B cell (primary cell): ENCODE data around the gene AGL. TPM values are rescaled to one million over a fixed set of nuclear protein-coding genes. Genes with fewer than 3 reads are reported as not detected.

Experiments used
- ATAC-seq: fragments of 200-7000 bp; cut with Tn5 transposase; one replicate; pipeline ENCODE4 v1.10.0; 2021; ENCODE audit warnings: low read depth, mild to moderate bottlenecking, moderate number of reproducible peaks, moderate library complexity
- CTCF ChIA-PET: fragments of 350-600 bp; sonication (Branson Sonifier 250); formaldehyde crosslinking; loops from one replicate; lab custom pipeline; 2021; ENCODE audit warnings: antibody characterized with exemption, inconsistent platforms; lab: Charles Lee
- POLR2A ChIA-PET: fragments of 350-600 bp; sonication (Branson Sonifier 250); formaldehyde crosslinking; loops from one replicate; lab custom pipeline; 2021; ENCODE audit warnings: antibody characterized with exemption; lab: Charles Lee
- DNase-seq: peaks from one replicate; pipeline ENCODE4 v3.0.0; 2013
- H2AFZ ChIP-seq: 2 replicates; pipeline ENCODE4 v1.6.1; 2012; ENCODE audit warnings: mild to moderate bottlenecking, low read depth, low read length; ENCODE audit not compliant: insufficient read depth, poor library complexity, severe bottlenecking
- H3K27ac ChIP-seq, 2 donors: 1 replicate in 1 of 2; 2 replicates in 1 of 2; pipeline ENCODE4 v1.5.1; 2012 to 2013; ENCODE audit warnings: low read length in 2 of 2, mild to moderate bottlenecking in 2 of 2, moderate library complexity in 1 of 2
- H3K27me3 ChIP-seq, 4 experiments: fragments of 200-600 bp in 1 of 4; sonication (generic) in 1 of 4; replicated peaks in 1 of 4; 1 replicate in 2 of 4; 2 replicates in 2 of 4; pipeline versions ENCODE4 v1.6.1 to v1.7.0; 2013 to 2016; ENCODE audit warnings: low read length in 3 of 4, mild to moderate bottlenecking in 2 of 4, mixed read lengths in 1 of 4, moderate library complexity in 1 of 4; ENCODE audit not compliant: insufficient read depth in 4 of 4, control insufficient read depth in 3 of 4; ENCODE audit errors: control extremely low read depth in 1 of 4
- H3K36me3 ChIP-seq, 2 experiments: replicated peaks in 1 of 2; 1 replicate in 1 of 2; 2 replicates in 1 of 2; pipeline versions ENCODE4 v1.6.1 to v1.7.1; 2013; ENCODE audit warnings: low read length in 1 of 2; ENCODE audit not compliant: insufficient read depth in 2 of 2, control insufficient read depth in 1 of 2; ENCODE audit errors: control extremely low read depth in 1 of 2, extremely low read depth in 1 of 2
- H3K4me1 ChIP-seq, 2 donors: fragments of 200-600 bp in 1 of 2; sonication (generic) in 1 of 2; 1 replicate in 1 of 2; 2 replicates in 1 of 2; pipeline versions ENCODE4 v1.5.1 to v1.6.1; 2013 to 2017; ENCODE audit warnings: low read length in 2 of 2; ENCODE audit not compliant: control insufficient read depth in 2 of 2, insufficient read depth in 2 of 2
- H3K4me2 ChIP-seq: replicated peaks from 2 replicates; pipeline ENCODE3; 2012; ENCODE audit warnings: mild to moderate bottlenecking, low read depth, low read length; ENCODE audit not compliant: poor library complexity, severe bottlenecking
- H3K4me3 ChIP-seq, 5 experiments: fragments of 200-600 bp in 1 of 5; sonication (generic) in 1 of 5; 1 replicate in 3 of 5; 2 replicates in 2 of 5; pipeline versions ENCODE4 v1.5.1 to v1.7.0; 2011 to 2016; ENCODE audit warnings: low read length in 4 of 5, mild to moderate bottlenecking in 4 of 5, low read depth in 2 of 5, control low read depth in 1 of 5, moderate library complexity in 1 of 5; ENCODE audit not compliant: insufficient read depth in 1 of 5; ENCODE audit errors: control extremely low read depth in 1 of 5, extremely low read depth in 1 of 5
- H3K79me2 ChIP-seq: fragments of 200-600 bp; sonication (generic); one replicate; pipeline ENCODE4 v1.6.0; 2016; ENCODE audit warnings: low read length; ENCODE audit not compliant: control insufficient read depth, insufficient read depth
- H3K9ac ChIP-seq: fragments of 200-600 bp; sonication (generic); 2 replicates; pipeline ENCODE4 v1.6.1; 2017; ENCODE audit warnings: mild to moderate bottlenecking, low read length, moderate library complexity
- H3K9me3 ChIP-seq, 3 donors: one replicate each; pipeline versions ENCODE4 v1.6.1 to v1.7.1; 2013; ENCODE audit warnings: low read length in 2 of 3; ENCODE audit not compliant: control insufficient read depth in 2 of 3, insufficient read depth in 1 of 3; ENCODE audit errors: control extremely low read depth in 1 of 3
- H4K20me1 ChIP-seq: 2 replicates; pipeline ENCODE4 v1.6.0; 2012; ENCODE audit warnings: mild to moderate bottlenecking, low read length; ENCODE audit not compliant: insufficient read depth, control insufficient read depth, poor library complexity, severe bottlenecking
- H3K27ac Mint-ChIP-seq: one replicate; pipeline ENCODE4 v1.8.0; 2021; ENCODE audit warnings: mixed read lengths
- H3K27me3 Mint-ChIP-seq: one replicate; pipeline ENCODE4 v1.8.0; 2021; ENCODE audit warnings: mixed read lengths
- H3K4me1 Mint-ChIP-seq: one replicate; pipeline ENCODE4 v1.8.0; 2021; ENCODE audit warnings: mixed read lengths
- H3K4me3 Mint-ChIP-seq: one replicate; pipeline ENCODE4 v1.8.0; 2021; ENCODE audit warnings: mixed read lengths
- H3K9me3 Mint-ChIP-seq: one replicate; pipeline ENCODE4 v1.8.0; 2022; ENCODE audit warnings: mixed read lengths; ENCODE audit not compliant: insufficient read depth
- EZH2 ChIP-seq: IDR thresholded peaks from 2 replicates; pipeline ENCODE4 v1.6.1; 2012; ENCODE audit warnings: borderline replicate concordance, low read depth, mild to moderate bottlenecking, moderate library complexity, low read length; ENCODE audit not compliant: insufficient read depth, poor library complexity, severe bottlenecking
- WGBS: methylation state at CpG from one replicate; pipeline ENCODE4 v1.1.5; 2013; ENCODE audit warnings: missing lambda C conversion rate; ENCODE audit not compliant: insufficient coverage; 5-methylcytosine and 5-hydroxymethylcytosine counted together
- intact Hi-C: fragments of 100-400 bp; cut with micrococcal nuclease; formaldehyde crosslinking; loops from one replicate; pipeline ENCODE4 v1.10.0; 2022
- polyA plus RNA-seq: library from polyadenylated mRNA; depleted of rRNA; stranded (reverse); fragments of >200 nt; gene quantifications from 2 replicates; pipeline ENCODE4 v1.2.3, GENCODE V29; 2012
- total RNA-seq, 2 donors: library from RNA; stranded (reverse); fragments of 120-200 nt in 1 of 2; gene quantifications; 1 replicate in 1 of 2; 2 replicates in 1 of 2; pipeline versions ENCODE4 v1.2.3 to v1.2.4, GENCODE V29; 2013 to 2022
- TF ChIP-seq, protein P1 (sequence below): fragments of 200-600 bp; IDR thresholded peaks from one replicate; pipeline ENCODE4 v1.8.0; 2022; ENCODE audit warnings: antibody characterized with exemption, mild to moderate bottlenecking

Gene AGL
- total and polyA plus RNA-seq, 2 donors (not counting 1 experiment from before 2014, with no cell fraction given), result 3.2 to 18.7 TPM

GRCh38 chr1:99944192-99944591 is 94.0 kb downstream of the AGL start:
- H3K27me3 Mint-ChIP-seq, result peaks cover 16% of the 10 kb centered on the region
- ChIA-PET POLR2A (no interaction called here), CTCF (no interaction called here)
- Histone ChIP-seq H3K4me3 (no peak overlapping the region), H3K79me2 (no peaks in the 10 kb centered on the region), H4K20me1 (no peaks in the 10 kb centered on the region), H3K27me3 (no peaks in the 10 kb centered on the region), H3K4me2 (no peak overlapping the region), H3K9me3 (no peaks in the 10 kb centered on the region), H3K4me1 (no peaks in the 10 kb centered on the region), H2AFZ (no peak overlapping the region), H3K9ac (no peak overlapping the region), H3K36me3 (no peaks in the 10 kb centered on the region), H3K27ac (no peak overlapping the region)
- intact Hi-C loops, result no loop called here
- WGBS, result 82% methylated on average over 1 of the region's 1 CpG
- no peaks in the 10 kb centered on the region for H3K4me1 Mint-ChIP-seq
- DNase-seq (no peak), ATAC-seq (no peak)
- no peaks in the 10 kb centered on the region for H3K9me3 Mint-ChIP-seq
- no peak for TF ChIP-seq EZH2
- TF ChIP-seq, protein P1, sequence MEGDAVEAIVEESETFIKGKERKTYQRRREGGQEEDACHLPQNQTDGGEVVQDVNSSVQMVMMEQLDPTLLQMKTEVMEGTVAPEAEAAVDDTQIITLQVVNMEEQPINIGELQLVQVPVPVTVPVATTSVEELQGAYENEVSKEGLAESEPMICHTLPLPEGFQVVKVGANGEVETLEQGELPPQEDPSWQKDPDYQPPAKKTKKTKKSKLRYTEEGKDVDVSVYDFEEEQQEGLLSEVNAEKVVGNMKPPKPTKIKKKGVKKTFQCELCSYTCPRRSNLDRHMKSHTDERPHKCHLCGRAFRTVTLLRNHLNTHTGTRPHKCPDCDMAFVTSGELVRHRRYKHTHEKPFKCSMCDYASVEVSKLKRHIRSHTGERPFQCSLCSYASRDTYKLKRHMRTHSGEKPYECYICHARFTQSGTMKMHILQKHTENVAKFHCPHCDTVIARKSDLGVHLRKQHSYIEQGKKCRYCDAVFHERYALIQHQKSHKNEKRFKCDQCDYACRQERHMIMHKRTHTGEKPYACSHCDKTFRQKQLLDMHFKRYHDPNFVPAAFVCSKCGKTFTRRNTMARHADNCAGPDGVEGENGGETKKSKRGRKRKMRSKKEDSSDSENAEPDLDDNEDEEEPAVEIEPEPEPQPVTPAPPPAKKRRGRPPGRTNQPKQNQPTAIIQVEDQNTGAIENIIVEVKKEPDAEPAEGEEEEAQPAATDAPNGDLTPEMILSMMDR, result no peak
- H3K27ac Mint-ChIP-seq, result no peak overlapping the region
- H3K4me3 Mint-ChIP-seq, result no peak overlapping the region

- 93% methylated on average over 1 of the region's 1 CpG for WGBS
- H3K36me3 ChIP-seq, result no peaks in the 10 kb centered on the region
- H3K4me2 ChIP-seq, result no peak overlapping the region
- H3K27me3 ChIP-seq, result no peaks in the 10 kb centered on the region
- no peak overlapping the region for H3K4me3 Mint-ChIP-seq
- no peak overlapping the region for H3K27ac ChIP-seq
- DNase-seq (no peak), ATAC-seq (no peak)
- TF ChIP-seq, protein P1, result no peak
- TF ChIP-seq EZH2, result no peak
- no peaks in the 10 kb centered on the region for H3K79me2 ChIP-seq
- H3K9me3 ChIP-seq, result no peaks in the 10 kb centered on the region
- H3K27me3 Mint-ChIP-seq, result peaks cover 16% of the 10 kb centered on the region
- no peak overlapping the region for H3K4me3 ChIP-seq
- H4K20me1 ChIP-seq, result no peaks in the 10 kb centered on the region
- no peak overlapping the region for H3K27ac Mint-ChIP-seq
- no peak overlapping the region for H2AFZ ChIP-seq
- no peaks in the 10 kb centered on the region for H3K4me1 Mint-ChIP-seq
- ChIA-PET CTCF (no interaction called here), POLR2A (no interaction called here)
- no peaks in the 10 kb centered on the region for H3K9me3 Mint-ChIP-seq
- no peak overlapping the region for H3K9ac ChIP-seq
- no peaks in the 10 kb centered on the region for H3K4me1 ChIP-seq
- intact Hi-C loops, result no loop called here
Measured at GRCh38 chr1:99945174-99945573, 95.0 kb downstream of the AGL start.
